NCI-H510A treated with DMSO at 0.1 percent for 48 hours (cell line): ENCODE measurements around the gene HNRNPK.
"Not testable (repeated sequence)": the region's sequence is repeated elsewhere in the genome, so short reads cannot be mapped to it uniquely, and the experiment has no call there.

Experiments
- DNase-seq: peaks from one replicate; lab custom pipeline; 2025; lab: John Stamatoyannopoulos, UW

Gene HNRNPK

DNA sequence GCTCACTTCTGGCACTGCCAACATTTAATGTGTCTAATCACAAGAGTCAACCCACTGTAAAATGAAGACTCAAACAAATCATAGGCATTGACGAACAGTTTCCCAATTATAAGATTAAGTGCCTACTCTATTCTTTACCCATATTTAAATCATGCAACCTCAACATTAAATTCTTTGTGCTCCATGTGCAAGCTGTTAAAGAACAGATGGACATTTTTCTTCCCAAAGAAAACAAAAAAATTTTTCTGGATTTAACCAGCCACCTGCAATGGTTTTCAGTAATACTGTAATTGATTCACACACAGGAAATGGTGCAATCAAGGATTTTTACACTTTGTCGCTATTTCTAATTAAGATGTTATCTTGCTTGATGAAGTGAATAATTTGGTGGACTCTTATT is 3.6 kb downstream of the HNRNPK start:
- no peak for DNase-seq

DNA sequence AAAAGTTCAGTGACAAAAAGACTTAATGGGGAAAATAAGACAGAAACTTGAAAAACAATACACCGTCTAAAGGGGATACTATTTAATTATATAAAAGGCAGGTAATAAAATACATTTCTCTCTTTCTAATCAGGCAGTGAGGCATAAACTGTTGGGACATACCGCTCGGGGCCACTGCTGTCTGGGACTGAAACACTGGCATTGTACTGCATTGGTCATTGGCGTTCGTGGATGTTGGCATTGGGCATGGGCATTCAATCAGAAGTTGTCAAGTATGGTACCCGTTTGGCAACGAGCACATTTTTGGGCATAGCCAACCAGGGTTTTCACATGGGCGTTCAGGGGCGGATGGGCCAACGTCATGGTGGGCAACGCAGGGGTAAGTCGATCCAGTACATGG is 4.7 kb downstream of the HNRNPK start:
- no peak for DNase-seq

DNA sequence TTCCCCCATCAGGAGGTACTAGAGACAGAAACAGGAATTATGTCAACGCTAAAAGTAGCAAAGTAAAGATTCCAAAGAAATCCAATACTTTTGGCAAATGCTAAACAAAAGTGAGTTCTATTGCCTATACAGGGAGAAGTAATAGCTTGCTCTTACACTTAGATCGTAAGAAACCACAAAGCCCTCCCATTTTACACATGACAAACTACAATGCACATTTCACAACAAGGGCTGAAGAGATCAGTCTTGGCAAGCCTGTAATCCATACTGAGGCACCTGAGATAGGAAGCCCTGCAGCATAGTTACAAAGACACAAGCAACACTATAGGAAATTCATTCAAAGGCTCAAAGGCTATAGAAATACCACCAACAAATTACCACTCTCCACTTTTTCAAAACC is 7.7 kb downstream of the HNRNPK start:
- DNase-seq, result no peak

DNA sequence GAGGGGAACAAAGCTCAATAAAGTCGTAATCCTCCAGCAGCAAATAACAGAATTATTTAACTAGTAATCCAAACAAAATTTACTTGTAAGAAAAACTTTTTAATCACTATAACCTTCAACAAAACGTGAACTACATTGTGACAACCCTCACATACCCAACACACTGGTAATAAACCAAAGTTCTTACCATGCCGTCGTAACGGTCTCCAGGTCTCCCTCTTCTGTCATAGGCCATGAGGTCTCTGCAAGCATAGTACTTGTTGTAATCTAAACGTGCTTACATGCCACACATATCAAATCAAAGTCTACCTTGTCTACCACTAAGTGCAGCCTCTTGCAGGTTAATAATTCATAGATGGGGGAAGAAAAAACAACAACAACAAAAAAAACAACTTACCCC is 8.5 kb downstream of the HNRNPK start:
- DNase-seq, result no peak

DNA sequence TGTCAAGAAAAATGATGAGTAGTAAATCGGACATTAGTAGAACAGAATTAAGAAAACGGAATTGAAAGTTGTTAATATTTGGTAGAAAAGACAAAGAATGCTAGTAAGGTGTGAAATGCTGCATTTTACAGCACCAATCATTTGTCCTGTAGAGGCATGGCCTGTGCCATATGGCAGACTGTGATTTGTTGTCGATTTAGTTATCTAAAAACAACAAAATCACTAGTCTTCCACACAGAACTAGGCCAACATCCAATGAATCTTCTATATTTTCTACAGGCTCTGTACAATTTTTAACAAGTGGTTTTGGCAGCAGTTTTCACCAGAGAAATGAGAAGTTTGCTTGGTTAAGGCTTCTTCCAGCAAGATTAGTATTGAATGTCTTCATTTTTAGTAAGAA is 10.4 kb downstream of the HNRNPK start:
- DNase-seq, result no peak

DNA sequence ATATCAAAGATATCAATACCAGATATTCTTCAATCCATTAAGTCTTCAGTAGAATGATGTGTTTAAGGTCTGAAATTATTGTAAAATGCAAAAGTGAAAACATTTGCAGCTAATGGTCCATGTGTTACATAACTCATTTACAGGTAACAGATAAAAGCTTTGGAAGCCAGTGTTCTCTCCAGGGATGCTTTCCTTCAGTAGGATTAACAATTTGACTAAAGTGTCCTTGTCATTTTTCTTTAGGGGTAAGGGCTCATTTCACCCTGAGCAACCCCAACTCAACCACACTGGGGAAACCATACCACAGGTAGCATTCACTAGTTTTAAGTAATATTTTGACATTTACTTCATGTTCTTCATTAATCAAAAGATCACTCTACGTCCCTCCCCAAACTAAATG is 12.9 kb downstream of the HNRNPK start:
- DNase-seq, result no peak

DNA sequence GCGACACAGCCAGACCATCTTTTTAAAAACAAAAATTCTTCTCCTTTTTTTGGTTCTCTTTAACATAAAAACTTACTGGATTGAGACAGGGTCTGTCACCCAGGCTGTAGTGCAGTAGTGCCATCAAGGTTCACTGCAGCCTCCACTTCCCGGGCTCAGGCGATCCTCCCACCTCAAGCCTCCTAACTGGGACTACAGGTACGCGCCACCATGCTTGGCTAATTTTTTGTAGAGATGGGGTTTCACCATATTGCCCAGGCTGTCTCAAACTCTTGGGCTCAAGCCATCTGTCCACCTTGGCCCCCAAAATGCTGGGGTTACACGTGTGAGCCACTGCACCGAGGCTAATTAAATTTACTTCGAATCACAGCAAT is 13.8 kb downstream of the HNRNPK start:
- no peak for DNase-seq

DNA sequence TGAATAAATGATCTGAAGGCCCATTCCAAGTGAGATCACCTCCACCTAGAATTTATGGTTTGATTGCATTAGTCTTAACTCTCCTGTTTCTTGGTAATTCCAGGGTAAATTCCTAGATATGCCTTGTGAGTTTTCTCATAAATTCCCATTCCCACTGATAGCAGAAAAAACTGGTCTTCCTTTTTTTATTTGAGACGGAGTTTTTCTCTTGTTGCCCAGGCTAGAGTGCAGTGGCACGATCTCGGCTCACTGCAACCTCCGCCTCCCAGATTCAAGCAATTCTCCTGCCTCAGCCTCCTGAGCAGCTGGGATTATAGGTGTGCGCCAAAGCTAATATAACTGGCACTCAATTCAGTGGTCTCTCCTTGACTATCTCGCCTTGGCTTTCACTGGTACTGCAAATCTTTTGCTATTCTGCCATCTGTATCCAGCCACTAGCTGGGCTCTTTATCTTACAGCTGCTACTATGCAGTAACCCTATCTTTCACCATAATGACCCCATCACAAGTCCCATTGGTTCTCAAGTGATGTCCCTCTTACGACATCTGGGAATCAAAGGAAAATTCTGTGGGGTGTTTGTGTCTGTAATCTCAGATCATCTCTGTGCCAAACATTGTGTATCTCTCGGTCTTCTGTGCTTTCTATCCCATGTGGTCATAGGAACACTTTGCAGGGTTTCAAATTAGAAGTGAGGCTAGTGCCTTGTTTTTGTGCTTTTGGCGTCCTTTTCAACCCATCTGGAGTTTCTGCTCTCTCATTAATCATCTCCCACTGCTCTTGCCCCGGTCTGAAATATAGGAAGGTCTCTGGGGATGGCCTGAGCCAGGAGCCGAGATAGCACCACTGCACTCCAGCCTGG is 14.4 kb downstream of the HNRNPK start:
- DNase-seq, result peak; percentile 56

DNA sequence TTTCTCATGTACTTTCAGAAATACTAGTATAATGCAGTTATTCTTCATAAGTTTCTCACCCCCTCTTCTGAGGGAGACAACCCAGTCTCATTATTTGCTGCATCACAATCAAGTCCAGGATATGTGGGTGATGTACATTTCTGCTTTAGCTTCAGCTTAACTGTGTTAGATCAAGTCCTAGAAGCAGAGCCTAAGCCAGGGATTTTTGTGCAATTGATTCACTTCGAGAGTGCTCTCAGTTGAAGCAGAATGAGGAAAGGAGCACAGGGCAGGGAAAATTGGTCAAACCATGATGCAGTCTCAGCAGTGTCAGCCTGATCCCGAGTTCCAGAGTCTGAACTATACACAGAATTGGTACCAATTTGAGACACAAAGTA is 15.1 kb downstream of the HNRNPK start:
- no peak for DNase-seq

DNA sequence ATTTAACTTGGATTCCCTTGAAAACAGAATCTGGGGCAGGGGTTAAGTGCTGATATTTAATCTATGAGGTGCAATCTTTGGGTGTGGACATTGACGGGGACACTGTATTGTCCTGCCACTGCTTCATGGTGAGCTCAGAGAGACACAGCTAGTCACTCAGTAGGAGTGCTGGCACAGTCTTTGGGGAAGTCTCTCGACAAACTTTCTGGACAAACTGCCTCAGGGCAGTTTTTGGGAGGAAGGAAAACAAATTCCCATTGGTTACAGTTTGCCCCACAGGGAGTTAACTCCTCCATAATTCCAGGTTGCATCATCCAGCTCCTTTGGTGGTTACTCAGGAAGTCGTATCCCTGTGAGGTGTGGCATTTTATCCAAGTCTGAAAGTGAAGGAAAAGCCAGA is 17.9 kb downstream of the HNRNPK start:
- DNase-seq, result no peak

DNA sequence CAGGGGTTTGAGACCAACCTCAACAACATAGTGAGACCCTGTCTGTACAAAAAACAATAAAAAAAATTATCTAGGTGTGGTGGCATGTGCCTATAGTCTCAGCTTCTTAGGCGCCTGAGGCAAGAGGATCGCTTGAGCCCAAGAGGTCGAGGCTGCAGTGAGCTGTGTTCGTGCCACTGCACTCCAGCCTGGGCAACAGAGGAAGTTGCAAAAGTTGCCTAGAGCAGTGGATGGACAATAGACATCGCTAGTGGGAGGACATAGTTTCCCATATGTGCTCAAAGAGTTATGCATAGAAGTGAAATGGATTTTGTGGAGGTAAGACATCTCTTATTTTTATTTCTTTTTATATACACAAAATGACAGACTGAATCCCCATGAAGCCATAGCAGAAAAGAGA is 19.0 kb downstream of the HNRNPK start:
- no peak for DNase-seq

DNA sequence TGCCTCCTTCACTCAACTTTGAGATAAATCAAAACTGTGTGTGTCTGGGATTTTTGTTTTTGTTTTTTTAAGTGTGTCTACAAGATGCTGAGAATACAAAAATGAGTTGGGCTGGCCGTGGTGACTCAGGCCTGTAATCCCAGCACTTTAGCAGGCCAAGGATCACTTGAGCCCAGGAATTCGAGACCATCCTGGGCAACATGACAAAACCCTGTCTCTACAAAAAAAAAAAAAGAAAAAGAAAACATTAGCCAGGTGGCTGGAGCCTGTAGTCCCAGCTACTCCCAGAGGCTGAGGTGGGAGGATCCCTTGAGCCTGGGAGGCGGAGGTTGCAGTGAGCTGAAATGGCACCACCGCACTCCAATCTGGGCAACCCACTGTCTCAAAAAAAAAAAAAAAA is 21.0 kb downstream of the HNRNPK start:
- no peak for DNase-seq

DNA sequence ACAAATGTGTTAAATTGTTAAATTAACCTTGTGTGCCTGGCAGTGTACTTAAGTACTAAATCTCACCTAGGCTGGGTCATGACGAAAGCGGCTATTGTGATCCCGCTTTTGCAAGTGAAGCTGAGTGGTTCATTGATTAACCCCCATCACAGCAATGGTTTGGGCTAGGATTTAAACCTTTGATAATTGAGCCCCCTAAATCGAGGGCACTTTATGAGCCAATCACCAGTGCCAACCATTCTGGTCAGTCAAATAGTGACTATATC is 22.8 kb downstream of the HNRNPK start:
- peak; percentile 28 for DNase-seq

DNA sequence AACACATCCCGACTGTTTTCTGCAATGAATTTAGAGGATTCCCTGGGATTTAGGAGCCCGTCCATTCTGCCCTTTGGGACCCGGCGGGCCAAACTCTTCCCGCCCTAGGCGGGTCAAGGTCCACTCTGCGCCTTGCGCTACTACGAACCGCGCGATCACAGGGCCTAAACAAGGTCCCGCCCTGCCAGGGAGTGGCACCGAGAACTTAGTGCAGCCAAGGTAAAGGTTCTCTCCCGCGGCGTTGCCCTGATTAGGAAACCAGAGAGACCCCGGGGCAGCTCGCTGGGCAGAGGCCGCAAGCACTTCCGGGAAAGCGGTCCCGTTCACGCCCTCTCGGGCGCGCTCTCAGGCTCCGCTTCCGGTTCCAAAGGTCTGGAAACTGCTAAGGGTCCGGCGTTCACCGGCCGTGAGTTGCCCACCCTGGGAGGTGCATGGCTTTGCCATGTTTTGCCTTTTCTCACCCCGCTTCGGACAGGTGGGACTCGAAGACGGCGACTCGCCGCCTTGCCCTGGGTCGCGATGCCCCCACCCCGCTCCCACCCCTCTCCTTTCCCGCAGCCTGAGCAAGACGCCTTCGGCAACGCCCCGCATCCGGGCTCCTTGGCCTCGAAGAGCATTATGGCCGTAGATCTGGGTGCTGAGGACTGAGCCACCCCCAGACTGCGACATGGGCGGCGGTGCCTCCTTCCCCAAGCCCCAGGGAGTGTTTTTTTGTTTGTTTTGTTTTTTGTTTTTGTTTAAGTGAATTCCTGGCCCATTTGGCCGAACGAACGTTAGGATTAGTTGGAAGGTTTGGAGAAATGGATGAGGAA is 23.4 kb downstream of the HNRNPK start:
- peak; percentile 84 for DNase-seq

DNA sequence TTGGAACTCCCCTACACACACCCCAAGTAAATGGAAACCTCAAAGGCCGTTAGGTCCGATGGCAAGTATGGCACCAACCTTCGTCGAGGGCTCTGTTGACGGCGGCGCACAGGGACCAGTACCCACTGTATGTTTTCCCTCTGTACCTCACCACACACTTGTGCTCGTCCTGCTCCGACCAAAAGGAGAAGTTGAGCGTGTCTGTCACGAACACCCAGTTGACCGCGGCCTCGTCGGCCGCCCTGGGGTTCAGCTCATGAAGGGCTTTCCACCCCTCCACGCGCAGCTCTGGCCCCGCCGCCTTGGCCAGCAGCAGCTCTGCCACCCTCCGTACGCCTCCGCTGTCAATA is 24.0 kb downstream of the HNRNPK start:
- DNase-seq, result peak; percentile 41

DNA sequence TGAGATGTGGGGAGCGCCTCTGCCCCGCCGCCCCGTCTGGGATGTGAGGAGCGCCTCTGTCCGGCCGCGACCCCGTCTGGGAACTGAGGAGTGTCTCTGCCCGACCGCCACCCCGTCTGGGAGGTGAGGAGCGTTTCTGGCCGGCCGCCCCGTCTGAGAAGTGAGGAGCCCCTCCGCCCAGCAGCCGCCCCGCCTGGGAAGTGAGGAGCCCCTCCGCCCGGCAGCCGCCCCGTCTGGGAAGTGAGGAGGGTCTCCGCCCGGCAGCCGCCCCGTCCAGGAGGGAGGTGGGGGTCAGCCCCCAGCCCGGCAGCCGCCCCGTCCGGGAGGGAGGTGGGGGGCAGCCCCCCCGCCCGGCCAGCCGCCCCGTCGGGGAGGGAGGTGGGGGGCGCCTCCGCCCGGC is 31.9 kb downstream of the HNRNPK start:
- DNase-seq, result not testable (repeated sequence)

DNA sequence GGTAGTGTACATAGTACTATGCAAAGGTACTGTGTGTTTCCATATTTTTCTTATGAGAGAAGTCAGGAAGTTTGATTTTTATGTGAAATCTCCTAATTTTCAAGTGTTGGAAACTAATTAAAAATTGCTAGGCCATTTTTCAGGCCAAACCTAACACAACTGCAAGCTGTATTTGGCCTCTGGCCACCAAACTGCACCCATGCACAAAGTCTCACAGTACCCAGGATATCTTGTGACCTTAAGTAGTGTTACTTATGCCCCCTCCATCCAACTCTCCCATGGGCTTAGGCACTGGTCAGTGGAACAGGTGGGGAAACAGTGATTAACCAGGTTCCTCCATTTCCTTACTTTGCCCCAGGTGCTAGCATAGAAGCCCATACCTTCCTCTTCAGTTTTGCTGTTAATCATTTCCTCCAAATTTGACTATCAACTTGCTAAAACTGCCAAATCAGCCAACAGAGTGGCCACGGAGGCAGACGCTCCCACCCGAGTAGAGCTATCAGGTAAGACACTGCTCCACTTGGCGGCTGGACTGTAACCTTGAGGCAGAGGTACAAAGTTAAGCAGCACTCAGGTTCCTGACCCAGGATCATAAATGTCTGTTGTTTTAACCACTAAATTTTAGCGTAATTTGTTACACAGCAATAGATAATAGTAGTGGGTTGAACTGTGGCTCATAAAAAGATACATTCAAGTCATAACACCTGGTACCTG is 39.3 kb downstream of the HNRNPK start:
- no peak for DNase-seq

DNA sequence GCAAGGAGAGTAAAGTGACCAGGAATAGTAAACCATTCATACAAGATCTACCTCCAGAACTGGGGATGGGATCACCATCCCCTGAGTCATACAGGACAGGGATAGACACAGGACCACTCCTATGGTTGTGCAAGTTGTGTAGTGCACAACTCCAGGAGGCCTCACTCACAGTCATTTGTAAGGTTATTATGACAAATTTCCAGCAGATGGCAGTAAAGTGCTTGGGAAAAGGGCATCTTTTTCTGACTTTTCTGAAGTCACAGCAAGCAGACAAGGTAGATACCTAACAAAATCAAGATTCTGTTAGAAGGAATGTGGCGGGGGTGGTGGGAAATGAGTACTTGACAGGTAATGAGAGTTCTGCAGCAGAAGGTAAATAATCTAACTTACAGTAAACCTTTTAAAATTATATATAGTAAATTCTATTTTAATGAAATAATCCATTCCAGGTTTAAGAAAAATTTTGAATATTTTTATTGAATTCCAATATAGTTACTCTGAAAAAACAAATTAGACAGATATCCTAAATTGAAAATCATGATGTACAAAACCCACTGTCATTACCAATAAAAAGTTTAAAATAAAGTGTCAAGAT is 42.1 kb downstream of the HNRNPK start:
- DNase-seq, result peak; percentile 41

DNA sequence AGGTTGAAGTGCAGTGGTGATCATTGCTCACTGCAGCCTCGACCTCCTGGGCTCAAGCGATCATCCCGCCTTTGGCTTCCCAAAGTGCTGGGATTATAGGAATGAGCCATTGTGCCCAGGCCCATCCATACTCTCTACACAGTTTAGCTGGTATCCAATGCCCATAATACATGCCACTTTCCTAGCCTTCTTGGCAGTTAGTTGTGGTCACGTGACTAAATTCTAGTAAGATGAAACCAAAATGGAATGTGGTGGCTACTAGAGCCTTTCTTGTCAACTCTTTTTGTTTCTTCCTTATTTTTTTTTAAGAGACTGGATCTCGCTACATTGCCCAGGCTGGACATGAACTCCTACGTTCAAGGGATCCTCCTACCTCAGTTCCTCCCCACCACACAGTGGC is 43.5 kb downstream of the HNRNPK start:
- no peak for DNase-seq

DNA sequence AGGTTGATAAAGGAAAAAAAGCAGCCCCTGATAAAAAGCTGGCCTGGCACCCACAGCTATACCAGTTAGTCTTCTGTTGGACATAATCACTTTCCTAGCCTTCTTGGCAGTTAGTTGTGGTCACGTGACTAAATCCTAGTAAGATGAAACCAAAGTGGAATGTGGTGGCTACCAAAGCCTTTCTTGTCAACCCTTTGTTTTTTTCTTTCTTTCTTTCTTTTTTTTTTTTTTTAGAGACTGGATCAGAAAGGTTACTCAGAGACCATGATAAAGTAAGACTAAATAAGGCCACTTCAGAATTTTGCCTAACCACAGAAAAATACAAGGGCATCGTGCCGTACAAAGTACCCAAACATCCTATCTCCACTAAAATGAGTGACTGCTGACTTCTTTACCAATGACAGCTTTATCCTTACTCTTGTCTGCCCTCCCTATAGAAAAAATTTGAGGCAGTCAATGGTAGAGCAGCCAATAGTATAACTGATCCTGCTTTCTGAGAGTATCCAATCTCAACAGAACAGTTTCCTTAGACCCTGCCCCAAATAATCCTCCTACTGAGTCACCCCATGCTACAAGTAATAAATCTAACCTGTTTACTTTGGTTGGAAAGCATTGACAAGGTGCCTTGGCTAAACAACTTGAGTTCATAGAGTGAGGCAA is 44.6 kb downstream of the HNRNPK start:
- DNase-seq, result peak; percentile 18

DNA sequence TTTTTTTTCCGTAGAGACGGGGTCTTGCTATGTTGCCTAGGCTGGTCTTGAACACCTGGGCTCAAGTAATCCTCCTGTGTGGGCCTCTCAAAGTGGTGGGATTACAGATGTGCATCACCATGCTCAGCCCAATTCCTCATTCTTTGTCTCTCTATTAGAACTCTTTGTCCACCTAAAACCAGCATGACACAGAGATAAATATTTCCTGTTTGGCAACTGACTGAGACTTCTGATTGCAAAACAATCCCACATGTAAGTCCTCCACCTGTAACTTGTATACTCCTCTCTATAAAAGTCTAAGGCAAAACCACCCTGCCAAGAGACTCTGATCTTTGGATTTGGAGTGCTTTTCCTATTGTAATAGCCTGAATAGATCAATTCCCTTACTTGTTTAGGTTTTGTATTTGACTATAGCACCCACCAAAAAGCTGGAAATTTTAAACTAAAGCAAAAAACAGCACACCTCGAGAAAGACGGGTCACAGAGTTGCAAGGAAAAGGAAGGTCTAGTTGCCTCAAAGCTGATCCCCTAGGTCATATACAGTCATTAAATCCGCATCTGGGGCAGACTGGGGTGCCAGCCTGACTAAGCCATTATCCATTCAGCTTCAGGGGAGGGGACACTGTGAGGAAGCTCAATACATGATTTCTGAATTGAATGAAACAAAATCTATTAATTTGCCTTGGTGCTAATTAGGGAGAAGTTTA is 45.3 kb downstream of the HNRNPK start:
- DNase-seq, result peak; percentile 1

DNA sequence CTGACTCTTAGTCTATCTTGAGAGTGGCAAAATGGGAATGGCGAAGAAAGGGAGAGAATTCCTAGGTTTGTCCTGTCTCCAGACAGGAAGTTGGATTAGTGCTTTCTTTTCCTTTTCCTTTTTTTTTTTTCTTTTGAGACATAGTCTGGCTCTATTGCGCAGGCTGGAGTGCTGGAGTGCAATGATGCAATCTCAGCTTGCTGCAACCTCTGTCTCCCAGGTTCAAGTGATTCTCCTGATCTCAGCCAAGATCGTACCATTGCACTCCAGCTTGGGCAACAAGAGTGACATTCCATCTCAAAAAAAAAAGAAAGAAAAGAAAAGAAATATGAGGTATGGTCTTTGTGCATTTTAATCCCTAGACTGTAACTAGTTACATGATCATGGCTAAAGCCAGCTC is 46.2 kb downstream of the HNRNPK start:
- DNase-seq, result no peak
